ENCODE measurements around the gene PNPLA6. TPM values are rescaled to one million over a fixed set of nuclear protein-coding genes. Genes with fewer than 3 reads are reported as not detected.

The PNPLA6 gene
- polyA plus RNA-seq, 1 donor (not counting 4 experiments of a cell fraction or from before 2014, with no cell fraction given) = 22.4 TPM

GRCh38 chr19:7545300-7545699 lies 9.8 kb downstream of the PNPLA6 start:
- Histone ChIP-seq H2AFZ (ENCODE audit: control insufficient read depth, low read length) (no peak overlapping the region), H3K9me3 (ENCODE audit: control insufficient read depth, low read depth, low read length) (no peaks in the 10 kb centered on the region), H3K4me1 (ENCODE audit: control insufficient read depth, extremely low read depth, insufficient read depth, low read length) (no peaks in the 10 kb centered on the region), H4K20me1 (ENCODE audit: control insufficient read depth, extremely low read depth, insufficient read depth, low read length) (no peaks in the 10 kb centered on the region), H3K9ac (ENCODE audit: control insufficient read depth, extremely low read depth, insufficient read depth, low read length) (no peak overlapping the region), H3K27me3 (ENCODE audit: control insufficient read depth, extremely low read depth, insufficient read depth, low read length) (no peaks in the 10 kb centered on the region), H3K79me2 (ENCODE audit: control insufficient read depth, insufficient read depth, low read length) (no peaks in the 10 kb centered on the region), H3K9me1 (ENCODE audit: control insufficient read depth, extremely low read depth, insufficient read depth, low read length) (no peaks in the 10 kb centered on the region), H3K4me2 (ENCODE audit: control insufficient read depth, extremely low read depth, insufficient read depth, low read depth, low read length) (no peak overlapping the region), H3K27ac (ENCODE audit: control insufficient read depth, insufficient read depth, low read length) (no peak overlapping the region), H3K36me3 (ENCODE audit: control insufficient read depth in 2 of 2, extremely low read depth in 1 of 2, insufficient read depth in 2 of 2, low read length in 2 of 2) (peaks cover 12 to 24% of the 10 kb centered on the region in 2 experiments), H3K4me3 (ENCODE audit: control insufficient read depth in 2 of 3, extremely low read depth in 1 of 3, insufficient read depth in 2 of 3, low read depth in 1 of 3, low read length in 3 of 3) (no peak overlapping the region)
- no peak for FAIRE-seq
- TF ChIP-seq CTCF (optimal IDR thresholded peaks at IDR 0.05 in 1 of 3, IDR thresholded peaks at IDR 0.05 in 1 of 3, conservative IDR thresholded peaks at IDR 0.05 in 1 of 3; ENCODE audit: extremely low read depth in 1 of 3, insufficient read depth in 2 of 3, low read length in 3 of 3) (no peak), EZH2 (IDR thresholded peaks at IDR 0.05; ENCODE audit: low read length) (no peak)
- no peak for DNase-seq (ENCODE audit: low read depth, low spot score)
- dilution Hi-C loops (cut with MboI; ENCODE audit: extremely low pct_ligation_motif_present, low sequenced_read_pairs) = no loop called here

DNA sequence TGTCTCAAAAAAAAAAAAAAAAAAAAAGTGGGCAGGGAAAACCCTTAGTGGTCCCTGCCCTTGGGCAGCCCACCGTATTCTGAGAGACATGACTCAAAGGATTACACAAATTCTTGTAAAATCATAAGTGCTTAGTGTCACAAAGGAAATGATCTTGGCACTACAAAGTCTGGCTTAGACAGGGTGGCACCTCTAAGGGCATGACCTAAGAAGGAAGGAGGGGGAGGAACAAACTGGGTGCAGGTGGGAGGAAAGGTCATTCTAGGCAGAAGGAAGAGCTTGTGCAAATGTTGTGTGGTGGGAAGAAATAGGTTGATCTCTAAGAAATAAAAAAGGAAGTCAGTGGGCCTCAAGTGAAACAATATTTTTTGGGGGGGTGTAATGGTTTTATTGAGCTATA lies 10.4 kb downstream of the PNPLA6 start:
- Histone ChIP-seq H3K4me1 (ENCODE audit: control insufficient read depth, extremely low read depth, insufficient read depth, low read length) (no peaks in the 10 kb centered on the region), H3K4me2 (ENCODE audit: control insufficient read depth, extremely low read depth, insufficient read depth, low read depth, low read length) (no peak overlapping the region), H3K9me3 (ENCODE audit: control insufficient read depth, low read depth, low read length) (no peaks in the 10 kb centered on the region), H3K9me1 (ENCODE audit: control insufficient read depth, extremely low read depth, insufficient read depth, low read length) (no peaks in the 10 kb centered on the region), H3K4me3 (ENCODE audit: control insufficient read depth in 2 of 3, extremely low read depth in 1 of 3, insufficient read depth in 2 of 3, low read depth in 1 of 3, low read length in 3 of 3) (no peak overlapping the region), H3K27ac (ENCODE audit: control insufficient read depth, insufficient read depth, low read length) (no peak overlapping the region), H3K27me3 (ENCODE audit: control insufficient read depth, extremely low read depth, insufficient read depth, low read length) (no peaks in the 10 kb centered on the region), H4K20me1 (ENCODE audit: control insufficient read depth, extremely low read depth, insufficient read depth, low read length) (no peaks in the 10 kb centered on the region), H3K79me2 (ENCODE audit: control insufficient read depth, insufficient read depth, low read length) (no peaks in the 10 kb centered on the region), H3K36me3 (ENCODE audit: control insufficient read depth in 2 of 2, extremely low read depth in 1 of 2, insufficient read depth in 2 of 2, low read length in 2 of 2) (peaks cover 15 to 25% of the 10 kb centered on the region in 2 experiments), H2AFZ (ENCODE audit: control insufficient read depth, low read length) (no peak overlapping the region), H3K9ac (ENCODE audit: control insufficient read depth, extremely low read depth, insufficient read depth, low read length) (no peak overlapping the region)
- FAIRE-seq = no peak
- no peak for TF ChIP-seq CTCF (optimal IDR thresholded peaks at IDR 0.05 in 1 of 3, IDR thresholded peaks at IDR 0.05 in 1 of 3, conservative IDR thresholded peaks at IDR 0.05 in 1 of 3; ENCODE audit: extremely low read depth in 1 of 3, insufficient read depth in 2 of 3, low read length in 3 of 3)
- no peak for TF ChIP-seq EZH2 (IDR thresholded peaks at IDR 0.05; ENCODE audit: low read length)
- no peak for DNase-seq (ENCODE audit: low read depth, low spot score)
- dilution Hi-C loops (cut with MboI; ENCODE audit: extremely low pct_ligation_motif_present, low sequenced_read_pairs) = no loop called here

Data from keratinocyte (primary cell).